ENCODE measurements around the gene GMDS.

GRCh38 chr6:1851681-1852456 lies 393.5 kb downstream of the GMDS start:
- TF ChIP-seq CTCF (IDR thresholded peaks at IDR 0.05) (no peak), POLR2A (IDR thresholded peaks at IDR 0.05) (no peak)
